Chondrocyte (in vitro differentiated cells): Measurements from ENCODE around the gene CUL4A. TPM values are rescaled to one million over a fixed set of nuclear protein-coding genes. Genes with fewer than 3 reads are reported as not detected.

Experiments
- DNase-seq: peaks from one replicate; pipeline ENCODE4 v3.0.0; 2021; ENCODE audit warnings: mixed read lengths, low spot score
- H3K27ac Mint-ChIP-seq: one replicate; pipeline ENCODE4 v1.8.0; 2021; ENCODE audit warnings: mild to moderate bottlenecking, moderate library complexity, mixed read lengths; ENCODE audit not compliant: unreplicated experiment
- H3K27me3 Mint-ChIP-seq: 2 replicates; pipeline ENCODE4 v1.8.0; 2021; ENCODE audit warnings: low read depth, mixed read lengths
- H3K36me3 Mint-ChIP-seq: 2 replicates; pipeline ENCODE4 v1.8.0; 2021; ENCODE audit warnings: low read depth, mixed read lengths
- H3K4me1 Mint-ChIP-seq: 2 replicates; pipeline ENCODE4 v1.8.0; 2021; ENCODE audit warnings: low read depth, mild to moderate bottlenecking, mixed read lengths
- H3K4me3 Mint-ChIP-seq: one replicate; pipeline ENCODE4 v1.8.0; 2021; ENCODE audit warnings: mild to moderate bottlenecking, moderate library complexity, mixed read lengths; ENCODE audit not compliant: unreplicated experiment
- H3K9me3 Mint-ChIP-seq: 2 replicates; pipeline ENCODE4 v1.8.0; 2021; ENCODE audit warnings: low read depth, mixed read lengths
- CTCF ChIP-seq: fragments of 200-600 bp; sonication (generic); IDR thresholded peaks from 2 replicates; pipeline ENCODE4 v1.5.0; 2021; ENCODE audit warnings: antibody characterized with exemption, mild to moderate bottlenecking, moderate library complexity
- total RNA-seq: library from RNA; stranded (reverse); gene quantifications from 3 replicates; pipeline ENCODE4 v1.2.1, GENCODE V29; 2021

Gene CUL4A
- total RNA-seq, 1 donor from 2014 or later: 64.6 TPM

- peaks cover 12% of the 10 kb centered on the region for H3K4me1 Mint-ChIP-seq
- H3K9me3 Mint-ChIP-seq: no peaks in the 10 kb centered on the region
- no peak for DNase-seq
- H3K36me3 Mint-ChIP-seq: peaks cover 10% of the 10 kb centered on the region
- H3K4me3 Mint-ChIP-seq: no peak overlapping the region
- no peak overlapping the region for H3K27ac Mint-ChIP-seq
- no peak for TF ChIP-seq CTCF
- no peaks in the 10 kb centered on the region for H3K27me3 Mint-ChIP-seq
Measured at GRCh38 chr13:113216254-113217048, 7.0 kb downstream of the CUL4A start.

GRCh38 chr13:113218586-113218985, 9.2 kb downstream of the CUL4A start:
- no peak for TF ChIP-seq CTCF
- Mint-ChIP-seq H3K4me3 (no peak overlapping the region), H3K27ac (no peak overlapping the region), H3K9me3 (no peaks in the 10 kb centered on the region), H3K4me1 (peaks cover 2% of the 10 kb centered on the region), H3K36me3 (peaks cover 16% of the 10 kb centered on the region), H3K27me3 (no peaks in the 10 kb centered on the region)
- DNase-seq: no peak

- Mint-ChIP-seq H3K9me3 (no peaks in the 10 kb centered on the region), H3K27ac (no peak overlapping the region), H3K4me3 (no peak overlapping the region), H3K27me3 (no peaks in the 10 kb centered on the region), H3K4me1 (peaks cover 2% of the 10 kb centered on the region), H3K36me3 (peaks cover 19% of the 10 kb centered on the region)
- DNase-seq: no peak
- no peak for TF ChIP-seq CTCF
Measured at GRCh38 chr13:113219256-113219940, 10.0 kb downstream of the CUL4A start.

DNA sequence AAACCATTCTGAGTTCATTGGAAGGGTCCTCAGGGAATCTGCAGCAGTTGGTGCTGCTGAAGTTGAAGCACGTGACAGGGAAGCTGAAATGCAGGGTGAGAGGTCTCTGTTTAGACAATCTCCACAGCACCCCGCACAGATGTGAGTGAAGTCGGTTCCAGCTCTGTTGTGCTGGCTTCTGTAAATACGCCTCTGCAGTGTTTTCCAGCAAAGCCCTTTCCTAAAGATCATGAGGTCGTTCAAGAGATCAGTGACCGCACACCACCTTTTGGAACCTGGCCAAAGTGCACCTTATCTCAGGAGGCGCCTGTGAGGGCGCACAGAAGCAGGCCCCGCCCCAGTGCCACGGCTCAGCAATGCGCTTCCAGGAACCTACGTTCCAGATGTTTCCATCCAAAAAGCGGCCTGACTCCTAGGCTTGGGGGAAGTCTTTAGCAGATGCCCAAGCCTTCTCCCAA, 10.8 kb downstream of the CUL4A start:
- H3K27me3 Mint-ChIP-seq: no peaks in the 10 kb centered on the region
- no peak overlapping the region for H3K4me3 Mint-ChIP-seq

More for the DNA sequence above, 10.8 kb downstream of the CUL4A start:
- TF ChIP-seq CTCF: no peak
- H3K36me3 Mint-ChIP-seq: peaks cover 21% of the 10 kb centered on the region
- H3K4me1 Mint-ChIP-seq: peaks cover 2% of the 10 kb centered on the region
- no peak for DNase-seq
- no peak overlapping the region for H3K27ac Mint-ChIP-seq
- H3K9me3 Mint-ChIP-seq: no peaks in the 10 kb centered on the region
